Measurements from ENCODE around the gene ARHGAP44. TPM values are rescaled to one million over a fixed set of nuclear protein-coding genes. Genes with fewer than 3 reads are reported as not detected.

ARHGAP44 gene
- total and polyA plus RNA-seq, 2 donors (not counting 3 experiments of a cell fraction or from before 2014, with no cell fraction given) = 0.11 to 0.42 TPM

DNA sequence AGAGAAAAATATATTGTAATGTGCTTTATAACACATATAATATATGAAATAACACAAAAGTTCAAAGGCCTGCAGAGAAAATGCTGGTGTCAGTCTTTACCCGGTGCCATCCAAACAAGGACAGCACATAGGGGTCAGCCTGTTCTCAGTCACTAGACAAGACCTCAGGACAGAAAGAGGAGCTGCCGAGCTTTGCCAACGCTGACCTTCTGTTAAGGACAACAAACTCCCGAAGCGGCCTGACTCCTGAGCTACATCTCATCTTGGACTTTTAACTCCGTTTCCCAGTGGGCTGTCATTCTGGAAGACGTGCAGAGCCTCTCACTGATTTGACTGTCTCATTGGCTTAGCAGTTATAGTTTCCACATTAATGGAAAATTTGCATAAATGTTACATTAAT is 221.7 kb downstream of the ARHGAP44 start:
- H3K4me1 ChIP-seq (ENCODE audit: control insufficient read depth, extremely low read depth, insufficient read depth, low read length) = no peaks in the 10 kb centered on the region
- no peaks in the 10 kb centered on the region for H3K27me3 ChIP-seq (ENCODE audit: control insufficient read depth in 2 of 2, insufficient read depth in 2 of 2, low read length in 2 of 2)
- intact Hi-C loops (cut with micrococcal nuclease) = no loop called here
- TF ChIP-seq JUN (IDR thresholded peaks at IDR 0.05; ENCODE audit: borderline replicate concordance, insufficient read depth, insufficient read length, low read depth) (no peak), MAX (IDR thresholded peaks at IDR 0.05; ENCODE audit: insufficient read depth, insufficient read length) (no peak)
- dilution Hi-C loops (cut with MboI; ENCODE audit: extremely low pct_ligation_motif_present, low sequenced_read_pairs) = no loop called here
- H3K9ac ChIP-seq (replicated peaks; ENCODE audit: extremely low read depth, insufficient read depth, low read length) = no peak overlapping the region
- no peak overlapping the region for H3K4me3 ChIP-seq (replicated peaks in 1 of 3; ENCODE audit: insufficient read depth in 1 of 3, low read depth in 1 of 3, low read length in 3 of 3)
- H3K9me3 ChIP-seq (replicated peaks; ENCODE audit: control insufficient read depth, insufficient read depth, low read length) = no peaks in the 10 kb centered on the region
- H3K4me2 ChIP-seq (ENCODE audit: insufficient read depth, low read length) = no peak overlapping the region
- ChIA-PET POLR2A (no interaction called here), CTCF (no interaction called here)
- H3K79me2 ChIP-seq (ENCODE audit: control insufficient read depth, insufficient read depth, low read length) = peaks cover 2% of the 10 kb centered on the region
- no TSS peak for BruUV-seq (replicated peaks)
- H4K20me1 ChIP-seq (replicated peaks; ENCODE audit: control insufficient read depth, extremely low read depth, insufficient read depth, low read length) = no peaks in the 10 kb centered on the region
- H2AFZ ChIP-seq (ENCODE audit: low read depth, low read length) = no peak overlapping the region
- H3K27ac ChIP-seq (ENCODE audit: insufficient read depth, low read depth, low read length) = no peak overlapping the region
- DNase-seq (ENCODE audit: low read depth, low spot score) (no peak), FAIRE-seq (no peak)
- H3K9me1 ChIP-seq (replicated peaks; ENCODE audit: control insufficient read depth, extremely low read depth, insufficient read depth, low read length) = no peaks in the 10 kb centered on the region
- peaks cover 22 to 32% of the 10 kb centered on the region in 2 experiments for H3K36me3 ChIP-seq (ENCODE audit: control insufficient read depth in 2 of 2, extremely low read depth in 1 of 2, insufficient read depth in 2 of 2, low read length in 2 of 2)

DNA sequence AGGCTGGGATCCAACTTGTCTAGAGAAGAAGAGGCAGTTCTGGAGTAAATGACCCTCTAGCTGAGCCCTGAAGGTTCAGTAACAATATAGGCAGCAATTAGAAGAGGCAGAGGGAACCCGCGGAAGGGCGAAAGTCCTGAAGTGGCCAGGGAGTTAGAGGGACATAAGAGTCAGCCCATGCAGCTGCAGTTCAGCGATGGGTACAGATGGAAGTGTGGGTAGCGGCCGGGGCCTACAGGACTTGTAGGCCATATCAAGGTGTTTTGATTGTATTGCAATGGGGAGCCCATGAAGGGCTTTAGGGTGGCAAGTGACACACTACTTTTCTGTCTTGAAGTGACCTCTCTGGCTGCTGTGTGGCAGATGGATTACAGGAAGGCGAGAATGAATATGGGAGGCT is 225.5 kb downstream of the ARHGAP44 start:
- Histone ChIP-seq H3K9ac (replicated peaks; ENCODE audit: extremely low read depth, insufficient read depth, low read length) (no peak overlapping the region), H4K20me1 (replicated peaks; ENCODE audit: control insufficient read depth, extremely low read depth, insufficient read depth, low read length) (no peaks in the 10 kb centered on the region), H2AFZ (ENCODE audit: low read depth, low read length) (no peak overlapping the region), H3K27me3 (ENCODE audit: control insufficient read depth in 2 of 2, insufficient read depth in 2 of 2, low read length in 2 of 2) (no peaks in the 10 kb centered on the region), H3K4me1 (ENCODE audit: control insufficient read depth, extremely low read depth, insufficient read depth, low read length) (peaks cover 11% of the 10 kb centered on the region), H3K79me2 (ENCODE audit: control insufficient read depth, insufficient read depth, low read length) (peaks cover 15% of the 10 kb centered on the region), H3K4me3 (replicated peaks in 1 of 3; ENCODE audit: insufficient read depth in 1 of 3, low read depth in 1 of 3, low read length in 3 of 3) (no peak overlapping the region), H3K36me3 (ENCODE audit: control insufficient read depth in 2 of 2, extremely low read depth in 1 of 2, insufficient read depth in 2 of 2, low read length in 2 of 2) (peaks cover 26 to 31% of the 10 kb centered on the region in 2 experiments), H3K4me2 (ENCODE audit: insufficient read depth, low read length) (no peak overlapping the region), H3K9me3 (replicated peaks; ENCODE audit: control insufficient read depth, insufficient read depth, low read length) (no peaks in the 10 kb centered on the region), H3K9me1 (replicated peaks; ENCODE audit: control insufficient read depth, extremely low read depth, insufficient read depth, low read length) (no peaks in the 10 kb centered on the region), H3K27ac (ENCODE audit: insufficient read depth, low read depth, low read length) (no peak overlapping the region)
- intact Hi-C loops (cut with micrococcal nuclease) = no loop called here
- BruUV-seq (replicated peaks) = no TSS peak
- DNase-seq (ENCODE audit: low read depth, low spot score) (no peak), FAIRE-seq (no peak)
- ChIA-PET POLR2A (no interaction called here), CTCF (interaction anchor here (1.3 to 1.4 kb wide), 2 partner anchors 13 to 17 kb away, joined by 3 read pairs; no protein-coding TSS in a partner anchor)
- dilution Hi-C loops (cut with MboI; ENCODE audit: extremely low pct_ligation_motif_present, low sequenced_read_pairs) = no loop called here
- TF ChIP-seq POLR2A (IDR thresholded peaks at IDR 0.05; ENCODE audit: low read depth, low read length) = no peak

Data from endothelial cell of umbilical vein (primary cell).